ENCODE results near the gene PREX1.
"Not testable (repeated sequence)": the region's sequence is repeated elsewhere in the genome, so short reads cannot be mapped to it uniquely, and the experiment has no call there.

The PREX1 gene

DNA sequence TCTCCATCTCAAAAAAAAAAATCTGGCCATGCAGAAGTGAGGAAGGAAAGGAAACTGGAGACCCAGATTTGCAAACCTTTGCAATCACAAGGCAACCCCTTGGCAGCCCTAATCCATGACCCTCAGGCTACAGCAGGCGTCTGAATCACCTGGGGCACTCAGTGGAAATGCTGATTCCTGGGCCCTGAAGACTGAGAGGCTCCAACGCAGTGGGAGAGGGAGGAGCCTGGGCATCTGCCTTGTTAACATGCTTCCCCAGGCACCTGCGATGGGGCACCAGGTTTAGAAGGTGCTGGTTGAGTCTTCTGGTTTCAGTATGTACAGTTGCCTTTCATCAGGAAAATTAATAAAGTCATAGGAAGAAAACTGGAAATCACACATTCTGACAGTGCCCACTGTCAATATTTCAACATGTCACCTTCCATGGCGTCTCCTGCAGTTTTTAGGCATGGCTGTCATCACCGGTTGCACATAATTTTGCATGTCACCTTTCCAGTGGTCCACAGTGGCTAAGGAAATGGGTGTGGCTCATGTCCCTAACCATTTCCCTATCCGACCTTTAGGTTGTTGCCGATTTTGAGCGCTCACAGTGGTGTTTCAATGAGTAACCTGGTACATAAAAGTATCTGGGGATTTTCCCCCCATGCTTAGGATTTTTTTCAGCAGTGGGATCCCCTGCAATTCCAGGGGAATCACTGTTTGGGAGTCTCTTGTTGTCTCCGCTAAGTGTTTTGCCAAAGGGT is 56.9 kb downstream of the PREX1 start:
- no peak for DNase-seq

DNA sequence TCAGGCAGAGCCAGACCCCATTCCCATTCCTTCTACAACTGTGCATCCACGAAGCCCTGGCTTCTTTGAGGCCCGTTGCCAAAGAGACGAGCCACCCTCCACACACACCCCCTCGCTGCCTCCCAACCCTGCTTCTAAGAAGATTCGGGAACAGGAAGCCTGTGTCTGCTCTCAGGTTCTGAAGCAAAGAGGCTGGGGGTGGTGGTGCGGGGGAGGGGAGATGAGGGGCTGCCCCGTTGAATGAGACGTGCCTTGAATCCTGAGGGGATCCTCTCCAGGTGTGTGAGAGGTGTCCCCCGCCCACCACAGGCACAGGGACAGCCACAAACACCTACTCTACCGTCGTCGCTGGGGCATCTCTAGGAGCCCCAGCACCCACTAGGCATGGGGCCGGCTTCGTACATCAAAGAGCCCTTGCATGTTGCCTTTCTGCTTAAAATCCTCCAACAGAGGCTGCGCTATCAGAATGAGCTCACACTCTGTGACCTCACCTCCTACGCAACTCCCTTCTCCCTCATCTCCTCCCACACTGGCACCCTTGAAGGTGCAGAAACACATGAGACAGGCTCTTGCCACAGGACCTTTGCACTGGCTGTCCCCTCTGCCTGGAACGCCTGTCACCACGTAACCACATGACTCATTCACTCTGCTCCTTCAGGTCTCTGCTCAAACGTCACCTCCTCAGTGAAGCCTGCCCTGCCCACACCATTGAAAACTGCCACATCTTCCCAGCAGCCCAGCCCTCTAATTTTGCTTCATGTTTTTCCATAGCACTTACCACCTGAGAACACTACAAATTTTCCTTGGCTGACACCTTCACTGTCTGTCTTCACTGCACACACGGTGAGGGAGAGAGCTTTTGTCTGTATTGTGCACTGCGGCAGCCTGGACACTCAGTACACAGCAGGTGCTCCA is 58.5 kb downstream of the PREX1 start:
- no peak for DNase-seq

DNA sequence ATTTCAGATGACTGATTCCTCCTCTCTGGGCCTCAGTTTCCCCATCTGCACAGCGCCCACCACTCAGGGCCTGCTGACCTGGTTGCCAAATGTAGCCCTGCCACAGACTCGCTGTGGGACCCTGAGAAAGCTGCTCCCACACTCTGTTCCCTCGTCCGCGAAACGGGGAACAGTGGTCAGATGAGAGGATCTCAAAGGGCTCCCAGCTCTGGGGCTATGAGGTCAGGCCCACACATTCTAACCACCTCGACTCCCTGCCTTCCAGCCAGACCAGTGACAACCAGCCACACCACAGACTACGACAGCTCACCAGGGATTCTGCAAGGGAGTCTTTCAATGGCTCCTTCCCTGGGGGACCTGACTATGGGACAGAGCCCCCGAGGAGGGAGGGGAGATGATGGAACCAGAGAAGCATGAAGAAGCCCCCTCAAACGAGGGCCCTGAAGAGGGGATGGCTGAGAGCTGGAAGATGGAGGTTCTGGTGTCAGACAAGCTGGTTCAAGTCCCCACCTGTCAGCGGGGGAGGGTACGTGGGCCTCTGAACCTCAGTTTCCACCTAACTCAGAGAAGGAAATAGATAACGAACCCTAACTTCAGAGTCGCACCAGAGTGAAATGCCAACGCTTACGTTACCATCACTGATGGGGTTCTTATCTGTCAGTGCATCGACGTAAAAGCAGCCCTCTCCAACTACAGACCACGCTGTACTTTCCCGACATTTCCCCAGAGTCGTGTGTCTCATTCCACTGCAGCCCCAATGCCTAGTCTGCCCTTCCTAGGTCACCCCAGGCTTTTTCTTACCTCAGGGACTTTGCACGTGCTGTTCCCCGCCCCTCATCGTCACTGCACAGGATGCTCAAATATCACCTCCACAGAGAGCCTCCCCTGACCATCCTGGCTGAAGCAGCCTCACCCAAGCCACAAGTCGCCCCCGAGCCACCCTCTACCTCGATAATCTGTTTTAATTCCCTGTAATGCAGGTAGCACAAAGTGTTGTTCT is 60.5 kb downstream of the PREX1 start:
- no peak for DNase-seq

DNA sequence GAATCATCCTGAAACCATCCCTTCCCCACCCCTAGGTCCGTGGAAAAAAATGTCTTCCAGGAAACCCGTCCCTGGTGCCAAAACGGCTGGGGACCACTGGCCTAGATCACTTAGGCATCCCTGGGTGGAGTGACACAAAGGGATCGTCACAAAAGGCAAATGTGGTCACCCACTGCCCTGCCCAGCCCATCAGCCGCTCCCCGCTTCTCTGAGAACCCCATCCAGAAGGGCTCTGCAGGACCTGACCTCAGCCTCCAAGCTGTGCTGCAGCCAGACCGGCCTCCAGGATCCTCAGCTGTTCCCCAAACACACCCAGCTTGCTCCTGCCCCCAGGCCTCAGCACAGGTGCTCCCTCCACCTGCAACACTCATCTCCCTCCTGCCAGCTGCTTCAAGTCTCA is 61.6 kb downstream of the PREX1 start:
- peak; percentile 25 for DNase-seq

DNA sequence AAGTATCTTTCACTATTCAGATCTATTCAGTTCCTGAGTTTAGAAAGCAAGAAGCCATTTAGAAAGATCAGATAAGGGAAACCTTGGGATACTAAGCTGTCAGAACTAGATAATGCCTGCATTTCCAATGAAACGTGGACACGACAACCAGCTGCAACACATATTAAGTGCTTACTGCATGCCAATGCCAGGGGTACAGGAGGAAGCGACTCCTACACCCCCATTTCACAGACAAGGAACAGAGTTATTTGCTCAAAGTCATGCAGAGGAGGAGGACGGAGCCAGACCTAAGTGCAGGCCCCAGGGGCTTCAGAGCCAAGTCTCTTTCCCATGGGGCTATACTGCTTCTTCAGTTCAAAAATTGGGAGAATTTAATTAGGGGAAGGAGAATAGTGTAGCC is 62.4 kb downstream of the PREX1 start:
- no peak for DNase-seq

DNA sequence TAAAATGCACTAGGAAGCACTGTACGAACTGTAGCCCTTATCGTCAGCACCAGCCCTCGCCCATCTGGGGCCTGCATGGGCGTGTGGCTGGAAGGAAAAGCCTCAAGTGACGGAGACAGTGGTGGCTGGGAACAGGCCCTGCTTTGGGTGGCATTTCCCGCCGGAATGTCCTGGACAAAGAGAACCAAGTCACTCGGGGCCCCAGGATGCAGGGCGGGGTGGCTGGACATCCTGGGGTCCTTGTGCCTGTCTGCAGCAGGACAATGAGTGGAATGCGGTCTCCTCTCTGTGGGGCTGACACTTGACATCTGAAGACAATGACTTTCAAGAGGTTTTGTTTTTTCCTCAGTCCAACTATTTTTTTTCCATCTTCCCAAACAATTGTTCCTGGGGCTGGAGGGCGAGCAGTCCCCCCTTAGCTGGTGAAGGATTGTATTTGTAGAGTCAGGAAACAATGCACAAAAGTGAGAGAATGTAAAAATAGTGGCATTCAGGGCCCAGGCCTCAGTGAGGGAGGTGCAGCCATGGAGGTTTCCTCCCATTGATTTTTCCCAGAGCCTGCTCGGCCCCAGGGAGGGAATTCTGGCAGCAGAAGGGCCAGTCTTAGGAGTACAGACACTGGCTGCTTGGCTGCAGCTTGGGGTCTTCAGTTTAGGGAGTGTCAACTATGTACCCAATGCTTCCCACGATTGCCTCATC is 64.4 kb downstream of the PREX1 start:
- no peak for DNase-seq

DNA sequence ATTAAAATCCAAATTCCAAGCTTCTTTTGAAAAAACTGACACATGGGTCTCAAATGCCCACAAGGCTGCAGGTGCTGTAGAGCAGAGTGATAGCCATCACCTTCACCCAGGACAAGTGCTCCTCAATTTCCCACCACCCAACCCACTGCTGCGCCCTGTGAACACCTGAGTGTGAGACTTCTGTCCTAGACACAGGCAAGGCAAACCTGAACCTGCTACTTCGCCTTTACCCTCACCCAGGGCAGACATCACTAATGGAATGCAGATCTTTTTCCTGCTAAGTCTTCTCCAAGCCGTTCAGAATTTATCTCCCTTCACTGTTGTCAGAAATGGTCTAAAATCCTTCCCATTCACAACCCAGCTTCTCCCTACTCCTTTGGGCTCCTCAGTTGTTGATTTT is 65.9 kb downstream of the PREX1 start:
- no peak for DNase-seq

DNA sequence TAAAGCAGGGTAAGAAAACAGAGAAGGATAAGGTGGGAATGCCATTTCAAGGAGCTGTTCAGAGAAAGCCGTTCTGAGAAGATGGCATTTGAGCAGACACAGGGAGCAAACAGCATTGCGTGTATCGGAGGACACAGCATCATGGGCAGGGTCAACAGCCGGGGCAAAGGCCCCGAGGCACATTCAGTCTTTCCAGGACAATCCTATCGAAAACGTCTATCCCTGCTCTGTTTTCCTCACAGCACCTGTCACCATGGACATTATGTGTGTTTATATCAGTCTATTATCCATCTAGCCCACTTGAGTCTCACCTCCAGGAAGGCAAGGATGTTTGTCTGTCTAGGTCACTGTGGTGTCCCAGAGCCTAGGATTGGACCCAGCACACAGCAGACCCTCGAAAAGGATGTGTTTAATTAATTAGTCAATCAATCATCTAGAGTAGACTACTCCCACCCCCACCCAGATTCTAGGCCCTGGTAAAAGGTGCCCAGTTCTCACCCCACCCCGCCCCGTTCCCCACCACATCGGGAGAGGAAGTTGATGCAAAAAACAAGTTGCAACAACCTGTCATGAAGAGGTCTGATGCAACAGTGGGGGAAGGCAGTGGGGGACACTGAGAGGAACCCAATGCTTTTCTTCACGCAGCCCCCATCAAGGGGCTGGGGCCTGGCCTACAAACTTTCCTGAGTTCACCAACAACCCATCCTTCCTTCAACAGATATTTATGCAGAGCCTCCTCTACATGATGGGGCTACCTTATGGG is 66.6 kb downstream of the PREX1 start:
- DNase-seq, result peak; percentile 51

DNA sequence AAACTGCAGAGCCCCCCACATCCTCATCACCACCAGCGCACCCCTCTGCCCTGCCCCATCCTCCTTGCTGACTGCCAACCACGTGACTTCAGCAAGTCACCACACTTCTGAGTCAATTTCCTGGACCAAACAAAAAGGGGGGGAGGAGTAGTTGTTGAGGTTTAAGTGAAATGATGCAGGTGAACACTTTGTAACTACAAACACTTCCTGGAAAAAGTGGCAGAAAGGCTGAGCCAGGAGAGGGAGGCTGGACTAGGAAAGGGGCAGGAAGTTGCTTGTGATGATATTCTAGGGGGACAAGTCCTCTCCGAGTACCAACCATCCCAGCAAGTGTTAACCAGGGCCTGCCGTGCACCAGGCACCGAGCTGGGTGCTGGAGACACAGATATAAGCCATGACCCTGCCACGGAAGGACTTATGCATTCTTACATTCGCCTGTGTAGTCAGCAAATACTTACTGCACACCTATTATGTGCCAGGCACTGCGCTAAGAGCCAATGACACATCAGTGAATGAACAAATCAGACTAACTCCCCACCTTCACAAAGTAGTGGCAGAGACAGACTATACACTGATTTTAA is 67.3 kb downstream of the PREX1 start:
- peak; percentile 53 for DNase-seq

DNA sequence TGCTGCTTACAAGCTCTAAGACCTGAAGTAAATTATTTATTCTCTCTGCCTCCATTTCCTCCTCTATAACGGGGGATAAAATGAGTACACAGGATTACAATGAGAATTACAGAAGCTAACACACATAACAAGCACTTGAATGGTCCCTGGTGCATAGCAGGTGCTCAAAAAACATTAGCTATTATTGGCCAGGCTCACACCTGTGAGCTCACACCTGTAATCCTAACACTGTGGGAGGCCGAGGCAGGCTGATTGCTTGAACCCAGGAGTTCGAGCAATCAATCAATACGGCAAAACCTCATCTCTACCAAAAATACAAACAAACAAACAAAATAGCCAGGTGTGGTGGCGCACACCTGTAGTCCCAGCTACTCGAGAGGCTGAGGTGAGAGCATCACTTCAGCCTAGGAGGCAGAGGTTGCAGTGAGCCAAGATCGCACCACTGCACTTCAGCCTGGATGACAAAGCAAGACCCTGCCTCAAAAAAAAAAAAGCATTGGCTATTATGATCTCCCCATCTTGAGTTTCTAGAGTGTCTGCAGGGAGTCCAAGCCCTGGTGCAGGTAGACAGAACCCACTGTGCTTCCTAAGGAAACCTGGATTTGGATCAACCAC is 68.1 kb downstream of the PREX1 start:
- peak; percentile 79 for DNase-seq

DNA sequence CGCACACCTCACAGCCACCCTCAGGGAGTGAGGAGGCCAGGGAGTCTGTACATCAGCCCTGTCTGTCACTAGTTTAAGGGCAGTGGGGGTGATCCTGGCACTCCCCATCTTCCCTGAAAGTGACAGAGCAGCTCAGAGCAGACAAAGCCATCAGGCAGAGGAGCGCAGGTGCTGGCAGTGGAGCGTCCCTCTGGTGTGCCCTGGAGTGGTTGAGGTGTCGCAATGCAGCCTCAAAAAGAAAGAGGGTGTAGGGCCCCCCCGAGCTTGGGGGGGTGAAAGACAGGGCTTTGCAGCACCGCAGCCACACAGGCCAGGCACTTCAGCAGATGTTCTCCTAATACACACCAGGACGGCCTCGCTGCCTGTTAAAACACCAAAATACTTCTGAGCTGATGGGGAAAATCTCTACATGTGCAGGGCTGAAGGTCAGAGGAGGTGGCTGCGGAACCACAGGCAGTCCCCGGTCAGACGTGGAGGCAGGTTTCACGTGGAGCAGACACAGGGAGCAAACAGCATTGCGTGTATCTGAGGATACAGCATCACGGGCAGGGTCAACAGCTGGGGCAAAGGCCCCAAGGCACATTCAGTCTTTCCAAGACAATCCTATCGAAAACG is 69.5 kb downstream of the PREX1 start:
- DNase-seq, result peak; percentile 43

DNA sequence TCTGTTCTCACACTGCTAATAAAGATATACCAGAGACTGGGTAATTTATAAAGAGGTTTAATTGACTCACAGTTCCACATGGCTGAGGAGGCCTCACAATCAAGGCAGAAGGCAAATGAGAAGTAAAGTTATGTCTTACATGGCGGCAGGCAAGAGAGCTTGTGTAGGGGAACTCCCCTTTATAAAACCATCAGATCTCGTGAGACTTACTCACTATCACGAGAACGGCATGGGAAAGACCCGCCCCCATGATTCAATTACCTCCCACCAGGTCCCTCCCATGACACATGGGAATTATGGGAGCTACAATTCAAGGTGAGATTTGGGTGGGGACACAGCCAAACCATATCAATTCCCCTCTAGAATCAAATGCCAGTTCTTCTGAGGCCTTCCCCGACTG is 71.0 kb downstream of the PREX1 start:
- not testable (repeated sequence) for DNase-seq

DNA sequence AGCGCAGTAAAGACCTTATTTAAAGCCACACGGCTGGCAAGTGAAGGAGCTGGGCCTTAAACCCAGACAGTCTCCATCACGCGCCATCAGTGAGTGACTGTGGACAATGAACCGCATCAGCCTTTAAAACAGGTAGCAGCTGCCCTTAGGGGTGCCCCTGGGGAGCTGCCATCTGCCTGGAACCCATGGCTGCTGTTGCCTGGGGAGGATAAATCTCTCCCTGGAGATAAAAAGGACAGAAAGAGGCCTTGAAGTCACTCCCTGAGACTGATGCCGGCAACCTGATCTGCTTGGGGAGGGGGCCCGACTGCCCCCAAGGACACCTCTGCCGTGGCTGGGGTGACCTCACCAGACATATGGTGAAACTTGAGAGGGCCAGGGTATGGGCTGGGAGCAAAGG is 73.5 kb downstream of the PREX1 start:
- DNase-seq, result no peak

DNA sequence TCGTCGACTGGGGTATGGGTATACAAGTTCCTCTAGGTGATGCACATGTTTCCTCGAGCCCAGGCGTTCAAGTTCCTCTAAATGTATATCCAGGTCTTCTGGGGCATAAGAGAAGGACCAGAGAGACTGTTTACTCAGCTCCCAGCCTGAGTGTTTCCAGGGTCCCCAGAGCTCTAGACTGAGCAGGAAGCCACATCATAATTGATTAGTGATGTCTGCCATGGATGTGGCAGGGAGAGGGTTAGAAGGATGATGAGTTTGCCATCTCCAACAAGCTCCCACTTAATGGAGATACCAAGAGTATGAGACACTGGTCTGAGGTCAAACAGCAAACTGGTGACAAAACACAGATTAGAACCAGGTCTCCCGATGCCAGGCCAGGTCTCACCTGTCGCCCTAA is 74.8 kb downstream of the PREX1 start:
- no peak for DNase-seq

DNA sequence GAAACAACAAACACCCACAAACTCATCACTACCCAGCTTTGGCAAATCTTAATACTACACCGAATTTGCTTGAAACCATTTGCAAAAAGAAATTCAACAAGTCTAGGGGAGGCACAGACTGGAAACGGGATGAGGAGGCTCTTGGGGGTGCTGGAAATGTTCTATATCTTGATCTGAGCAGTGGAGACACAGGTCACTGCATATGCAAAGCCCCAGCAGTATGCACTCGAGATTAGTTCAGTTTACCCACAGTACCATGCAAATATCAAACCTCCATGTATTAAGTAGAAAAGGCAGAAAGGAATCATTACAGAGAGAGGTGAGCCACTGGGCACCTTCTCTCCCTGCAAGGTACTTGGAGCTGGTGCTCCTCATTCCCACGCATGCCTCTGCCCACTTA is 75.9 kb downstream of the PREX1 start:
- DNase-seq, result no peak

DNA sequence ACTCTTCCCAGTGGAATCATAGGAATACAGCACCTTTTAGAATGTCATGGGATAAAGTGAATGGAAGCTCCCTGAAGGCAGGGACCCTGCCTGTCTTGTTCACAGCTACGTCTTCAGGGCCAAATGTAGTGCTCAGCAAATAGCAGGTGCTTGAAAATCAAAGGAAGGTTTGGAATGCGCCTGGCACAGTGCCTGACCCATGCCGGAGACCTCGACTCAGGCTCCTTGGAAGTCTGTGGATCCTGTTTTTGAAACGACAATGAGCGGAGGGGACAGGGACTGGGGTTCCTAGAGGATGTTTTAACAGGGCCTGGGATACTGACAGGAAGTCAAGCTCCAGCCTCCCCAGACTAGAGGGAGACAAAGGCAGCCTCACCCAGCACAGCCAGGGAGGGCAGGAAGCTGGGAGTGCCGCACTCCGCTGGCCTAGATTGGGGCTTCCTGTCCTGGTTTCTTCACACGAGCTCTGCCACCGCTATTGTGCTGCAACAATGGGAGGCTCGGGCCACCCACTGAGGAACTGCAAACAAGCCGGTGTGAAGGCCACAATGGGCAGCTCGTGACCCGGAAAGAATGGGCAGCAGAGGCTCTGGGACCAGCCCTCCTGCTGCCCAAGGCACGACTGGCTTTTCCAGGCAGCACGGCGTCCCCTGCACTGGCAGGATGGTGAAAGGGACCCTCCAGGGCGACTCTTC is 76.7 kb downstream of the PREX1 start:
- DNase-seq, result peak; percentile 38

DNA sequence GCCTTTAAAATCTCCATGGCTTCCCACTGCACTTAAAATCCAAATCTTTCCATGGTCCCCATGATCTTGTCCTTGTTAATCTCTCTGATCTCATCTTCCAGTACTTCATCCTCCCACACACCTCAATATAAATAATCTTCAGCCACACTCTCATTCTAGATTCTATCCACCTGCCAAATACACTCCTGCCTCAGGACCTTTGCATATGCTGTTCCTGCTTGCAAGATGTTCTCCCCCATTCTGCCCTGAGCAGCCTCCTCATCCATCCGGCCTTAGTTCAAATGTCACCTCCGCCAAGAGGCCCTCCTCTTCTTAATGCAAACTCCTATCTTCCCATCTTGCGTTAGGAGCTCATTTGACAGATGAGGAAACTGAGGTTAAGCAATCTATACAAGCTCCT is 77.4 kb downstream of the PREX1 start:
- no peak for DNase-seq

DNA sequence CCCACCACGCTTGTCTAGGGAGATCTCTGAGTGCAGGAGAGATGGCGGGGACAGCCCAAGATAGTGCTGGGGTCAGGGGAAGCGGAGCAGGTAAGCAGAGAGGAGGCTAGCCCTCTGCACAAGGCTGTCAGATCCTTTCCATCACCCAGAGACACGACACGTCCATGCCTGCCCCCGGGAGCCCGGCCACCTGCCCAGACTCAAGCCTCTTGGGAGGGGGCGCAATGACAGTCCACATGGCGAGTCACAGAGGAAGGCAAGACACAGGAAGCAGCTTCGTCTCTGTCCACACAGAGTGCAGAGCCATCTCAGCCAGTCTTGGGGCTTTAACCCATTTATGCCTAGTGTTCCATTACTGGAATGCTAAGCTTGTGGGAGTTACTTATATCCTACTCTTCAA is 78.4 kb downstream of the PREX1 start:
- no peak for DNase-seq

DNA sequence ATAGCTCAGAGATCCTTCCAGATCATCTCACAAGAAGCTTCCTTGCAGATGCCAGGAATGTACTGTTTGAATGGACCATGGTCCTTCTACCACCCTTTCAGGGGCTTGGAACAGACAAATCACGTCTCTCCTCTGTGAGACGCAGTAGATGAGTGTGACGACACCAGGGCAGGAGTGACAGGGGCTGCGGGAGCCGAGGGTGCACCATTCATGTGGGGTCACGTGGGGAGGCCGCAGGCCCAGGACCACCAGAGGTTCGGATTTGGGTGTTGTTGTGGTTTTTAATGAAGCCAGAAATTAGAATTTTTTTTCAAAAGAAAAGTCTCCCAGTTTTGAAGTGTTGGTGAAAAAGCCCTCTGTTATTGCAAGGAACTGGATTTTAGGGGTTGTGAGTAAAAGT is 79.2 kb downstream of the PREX1 start:
- DNase-seq, result no peak

Measured in NCI-H510A treated with DMSO at 0.1 percent for 48 hours (cell line).